Measurements from ENCODE around the gene DYNC2I2.

- TF ChIP-seq, protein P1, sequence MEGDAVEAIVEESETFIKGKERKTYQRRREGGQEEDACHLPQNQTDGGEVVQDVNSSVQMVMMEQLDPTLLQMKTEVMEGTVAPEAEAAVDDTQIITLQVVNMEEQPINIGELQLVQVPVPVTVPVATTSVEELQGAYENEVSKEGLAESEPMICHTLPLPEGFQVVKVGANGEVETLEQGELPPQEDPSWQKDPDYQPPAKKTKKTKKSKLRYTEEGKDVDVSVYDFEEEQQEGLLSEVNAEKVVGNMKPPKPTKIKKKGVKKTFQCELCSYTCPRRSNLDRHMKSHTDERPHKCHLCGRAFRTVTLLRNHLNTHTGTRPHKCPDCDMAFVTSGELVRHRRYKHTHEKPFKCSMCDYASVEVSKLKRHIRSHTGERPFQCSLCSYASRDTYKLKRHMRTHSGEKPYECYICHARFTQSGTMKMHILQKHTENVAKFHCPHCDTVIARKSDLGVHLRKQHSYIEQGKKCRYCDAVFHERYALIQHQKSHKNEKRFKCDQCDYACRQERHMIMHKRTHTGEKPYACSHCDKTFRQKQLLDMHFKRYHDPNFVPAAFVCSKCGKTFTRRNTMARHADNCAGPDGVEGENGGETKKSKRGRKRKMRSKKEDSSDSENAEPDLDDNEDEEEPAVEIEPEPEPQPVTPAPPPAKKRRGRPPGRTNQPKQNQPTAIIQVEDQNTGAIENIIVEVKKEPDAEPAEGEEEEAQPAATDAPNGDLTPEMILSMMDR (IDR thresholded peaks at IDR 0.05): peak; percentile 81 to 95 (median 87)
- TF ChIP-seq POLR2A (IDR thresholded peaks at IDR 0.05): peak in 1 of 4 donors; percentile 12
These were observed 45.9 kb upstream of the DYNC2I2 start, which contains the start of gene PKN3 for GRCh38 chr9:128702445-128702948.

Data from esophagus squamous epithelium (tissue), 4 donors.